Measurements from ENCODE around the gene MBP. TPM values are rescaled to one million over a fixed set of nuclear protein-coding genes. Genes with fewer than 3 reads are reported as not detected.
"Not testable (repeated sequence)": the region's sequence is repeated elsewhere in the genome, so short reads cannot be mapped to it uniquely, and the experiment has no call there.

The MBP gene
- polyA plus RNA-seq, 1 experiment = 2.1 TPM

DNA sequence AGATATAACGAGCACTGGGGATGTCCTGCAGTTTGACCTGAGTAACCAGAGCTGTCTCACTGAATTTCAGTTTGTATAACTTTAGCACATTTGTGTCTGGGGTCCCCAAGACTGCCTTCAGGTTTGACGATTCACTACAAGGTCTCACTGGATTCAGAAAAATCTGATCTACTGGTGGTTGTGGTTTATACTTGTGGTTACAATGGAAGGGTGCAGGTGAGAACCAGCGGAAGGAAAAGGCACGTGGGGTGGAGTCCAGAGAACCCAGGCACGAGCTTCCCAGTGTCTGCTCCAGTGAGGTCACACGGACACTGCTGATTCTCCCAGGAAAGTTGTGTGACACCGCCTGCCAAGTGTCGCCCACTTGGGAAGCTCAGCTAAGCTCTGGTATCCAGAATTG is 184.2 kb downstream of the MBP start:
- Histone ChIP-seq H3K4me3 (ENCODE audit: low read depth, low read length) (no peak overlapping the region), H3K27me3 (ENCODE audit: control insufficient read depth, insufficient read depth, low read length) (no peaks in the 10 kb centered on the region), H3K36me3 (ENCODE audit: control insufficient read depth, insufficient read depth, low read length) (peaks cover 7% of the 10 kb centered on the region)
- ChIA-PET CTCF (interaction anchor here (0.8 to 1.5 kb wide), 4 partner anchors 10 to 15 kb away, joined by 3 to 5 read pairs (median 3); no protein-coding TSS in a partner anchor), POLR2A (no interaction called here)
- no peak for DNase-seq (ENCODE audit: low read depth)
- TF ChIP-seq, protein P1, sequence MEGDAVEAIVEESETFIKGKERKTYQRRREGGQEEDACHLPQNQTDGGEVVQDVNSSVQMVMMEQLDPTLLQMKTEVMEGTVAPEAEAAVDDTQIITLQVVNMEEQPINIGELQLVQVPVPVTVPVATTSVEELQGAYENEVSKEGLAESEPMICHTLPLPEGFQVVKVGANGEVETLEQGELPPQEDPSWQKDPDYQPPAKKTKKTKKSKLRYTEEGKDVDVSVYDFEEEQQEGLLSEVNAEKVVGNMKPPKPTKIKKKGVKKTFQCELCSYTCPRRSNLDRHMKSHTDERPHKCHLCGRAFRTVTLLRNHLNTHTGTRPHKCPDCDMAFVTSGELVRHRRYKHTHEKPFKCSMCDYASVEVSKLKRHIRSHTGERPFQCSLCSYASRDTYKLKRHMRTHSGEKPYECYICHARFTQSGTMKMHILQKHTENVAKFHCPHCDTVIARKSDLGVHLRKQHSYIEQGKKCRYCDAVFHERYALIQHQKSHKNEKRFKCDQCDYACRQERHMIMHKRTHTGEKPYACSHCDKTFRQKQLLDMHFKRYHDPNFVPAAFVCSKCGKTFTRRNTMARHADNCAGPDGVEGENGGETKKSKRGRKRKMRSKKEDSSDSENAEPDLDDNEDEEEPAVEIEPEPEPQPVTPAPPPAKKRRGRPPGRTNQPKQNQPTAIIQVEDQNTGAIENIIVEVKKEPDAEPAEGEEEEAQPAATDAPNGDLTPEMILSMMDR (IDR thresholded peaks at IDR 0.05; ENCODE audit: insufficient read depth, low read depth, low read length) = no peak

DNA sequence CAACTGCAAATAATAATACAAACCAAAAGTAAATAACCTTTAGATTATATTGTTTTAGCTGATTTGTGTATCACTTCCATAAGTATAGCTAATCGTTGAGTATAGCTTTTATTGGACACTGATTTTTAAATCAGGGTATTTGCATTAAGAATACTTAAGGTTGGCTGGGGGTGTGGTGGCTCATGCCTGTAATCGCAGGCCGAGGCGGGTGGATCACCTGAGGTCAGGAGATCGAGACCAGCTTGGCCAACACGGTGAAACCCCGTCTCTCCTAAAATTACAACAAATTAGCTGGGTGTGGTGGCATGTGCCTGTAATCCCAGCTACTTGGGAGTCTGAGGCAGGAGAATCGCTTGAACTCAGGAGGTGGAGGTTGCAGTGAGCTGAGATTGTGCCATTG is 188.2 kb downstream of the MBP start:
- H3K27me3 ChIP-seq (ENCODE audit: control insufficient read depth, insufficient read depth, low read length); H3K4me3 ChIP-seq (ENCODE audit: low read depth, low read length); DNase-seq (ENCODE audit: low read depth); POLR2A ChIA-PET; H3K36me3 ChIP-seq (ENCODE audit: control insufficient read depth, insufficient read depth, low read length): not testable (repeated sequence)
- CTCF ChIA-PET = interaction anchor here (1.0 to 4.8 kb wide), 4 partner anchors 9 to 141 kb away, joined by 3 to 20 read pairs (median 6); no protein-coding TSS in a partner anchor

DNA sequence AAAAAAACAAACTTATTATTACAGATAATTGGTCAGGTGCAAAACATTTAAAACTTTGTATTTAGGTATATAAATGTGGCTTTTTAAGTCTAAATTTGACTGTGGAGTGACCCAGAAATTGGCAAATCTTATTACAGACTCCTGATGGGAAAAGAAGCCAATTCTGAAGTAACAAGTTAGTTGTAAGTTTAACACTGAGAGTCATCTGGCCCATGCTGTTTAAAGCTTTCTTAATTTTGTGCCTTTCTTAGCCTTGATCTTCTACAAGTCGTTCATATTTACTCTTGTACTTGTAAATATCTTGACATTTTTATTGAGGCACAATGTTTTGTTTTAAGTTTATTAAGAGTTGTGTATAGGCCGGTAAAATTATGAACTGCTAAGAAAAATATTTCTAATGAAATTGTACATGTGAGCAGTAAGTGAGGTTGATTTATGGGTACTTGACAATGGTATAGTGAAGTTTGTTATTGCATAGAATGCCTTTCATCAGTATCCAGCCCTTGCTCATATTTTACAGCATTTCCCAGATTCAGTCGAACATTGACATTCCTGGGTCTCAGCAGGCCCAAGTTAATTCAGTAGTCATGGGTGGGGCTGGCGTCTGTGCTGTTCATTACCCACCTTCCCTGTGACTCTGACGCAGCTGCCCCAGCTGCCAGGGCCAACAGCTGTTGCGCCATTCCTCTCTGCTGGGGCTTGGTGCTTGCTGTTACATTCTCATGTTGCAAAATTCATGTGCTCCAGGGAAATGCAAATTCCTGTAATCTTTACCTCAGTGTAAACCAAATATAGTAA is 188.8 kb downstream of the MBP start:
- ChIA-PET CTCF (interaction anchor here (1.0 to 4.8 kb wide), 3 partner anchors 10 to 140 kb away, joined by 3 to 20 read pairs (median 8); no protein-coding TSS in a partner anchor), POLR2A (no interaction called here)
- no peak for DNase-seq (ENCODE audit: low read depth)

DNA sequence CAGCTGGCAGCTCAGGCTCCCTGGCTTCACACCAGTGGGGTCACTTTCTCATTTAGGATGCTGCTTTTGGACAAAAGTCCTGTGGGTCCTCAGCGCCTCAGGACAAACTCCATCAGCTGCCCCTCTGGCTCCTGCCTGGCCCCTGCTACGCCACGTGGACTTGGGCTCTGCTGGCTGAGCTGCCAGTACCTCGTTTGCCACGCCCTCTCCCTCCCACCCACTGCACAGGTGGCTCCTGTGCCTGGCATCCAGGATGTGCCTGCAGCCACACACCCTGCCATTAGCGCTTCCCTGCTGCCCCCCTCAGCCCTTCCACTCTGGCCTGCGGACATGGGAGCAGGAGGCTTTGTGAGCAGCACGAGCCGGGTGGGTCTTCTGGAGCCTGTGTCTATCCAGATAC is 191.3 kb downstream of the MBP start:
- peaks cover 11% of the 10 kb centered on the region for H3K36me3 ChIP-seq (ENCODE audit: control insufficient read depth, insufficient read depth, low read length)
- no peak overlapping the region for H3K4me3 ChIP-seq (ENCODE audit: low read depth, low read length)
- POLR2A ChIA-PET = no interaction called here
- no peaks in the 10 kb centered on the region for H3K27me3 ChIP-seq (ENCODE audit: control insufficient read depth, insufficient read depth, low read length)
- TF ChIP-seq, protein P1 (IDR thresholded peaks at IDR 0.05; ENCODE audit: insufficient read depth, low read depth, low read length) = no peak
- CTCF ChIA-PET = interaction anchor here (0.8 to 1.4 kb wide), 4 partner anchors 10 to 42 kb away, joined by 3 read pairs; no protein-coding TSS in a partner anchor
- no peak for DNase-seq (ENCODE audit: low read depth)

More for the DNA sequence above, 188.8 kb downstream of the MBP start:
- Histone ChIP-seq H3K27me3 (ENCODE audit: control insufficient read depth, insufficient read depth, low read length) (no peaks in the 10 kb centered on the region), H3K36me3 (ENCODE audit: control insufficient read depth, insufficient read depth, low read length) (peaks cover 5% of the 10 kb centered on the region), H3K4me3 (ENCODE audit: low read depth, low read length) (no peak overlapping the region)
- TF ChIP-seq, protein P1 (IDR thresholded peaks at IDR 0.05; ENCODE audit: insufficient read depth, low read depth, low read length) = no peak

DNA sequence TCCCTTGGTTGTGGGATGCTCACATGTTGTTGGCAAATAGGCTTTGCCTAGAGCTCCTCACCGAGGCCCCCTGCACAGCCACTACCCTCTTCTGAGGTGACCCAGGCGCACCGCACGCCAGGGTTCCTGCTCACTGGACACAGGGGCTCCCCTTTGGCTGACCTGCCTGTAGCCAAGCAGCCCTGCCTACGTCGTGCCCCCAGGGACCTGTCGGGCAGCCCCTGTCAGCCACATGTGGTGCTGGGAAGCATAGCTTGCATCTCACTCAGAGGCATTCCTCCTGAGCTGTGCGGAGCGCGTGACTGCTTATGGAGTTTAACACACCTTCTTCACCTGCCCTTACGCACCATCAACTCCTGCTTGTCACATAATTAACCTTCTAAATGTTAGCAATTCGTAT is 194.0 kb downstream of the MBP start:
- TF ChIP-seq, protein P1 (IDR thresholded peaks at IDR 0.05; ENCODE audit: insufficient read depth, low read depth, low read length) = no peak
- POLR2A ChIA-PET = no interaction called here
- CTCF ChIA-PET = interaction anchor here (0.6 to 1.1 kb wide), 2 partner anchors 44 to 229 kb away, joined by 3 read pairs; no protein-coding TSS in a partner anchor
- DNase-seq (ENCODE audit: low read depth) = no peak
- Histone ChIP-seq H3K27me3 (ENCODE audit: control insufficient read depth, insufficient read depth, low read length) (no peaks in the 10 kb centered on the region), H3K36me3 (ENCODE audit: control insufficient read depth, insufficient read depth, low read length) (peaks cover 11% of the 10 kb centered on the region; the same call in 1 of the 2 replicates), H3K4me3 (ENCODE audit: low read depth, low read length) (no peak overlapping the region)

All from BJ (cell line).